ENCODE results near the gene PARM1. TPM values are rescaled to one million over a fixed set of nuclear protein-coding genes. Genes with fewer than 3 reads are reported as not detected.

Gene PARM1
- total and polyA plus RNA-seq, 2 donors (not counting 1 experiment from before 2014, with no cell fraction given), result 0.30 to 2.0 TPM

GRCh38 chr4:74930162-74930561 lies 2.8 kb upstream of the PARM1 start:
- Histone ChIP-seq H3K9me3 (ENCODE audit: control insufficient read depth, insufficient read depth, low read depth, low read length) (no peaks in the 10 kb centered on the region), H3K27ac (ENCODE audit: insufficient read depth, low read length) (no peak overlapping the region), H3K27me3 (ENCODE audit: control insufficient read depth, insufficient read depth, low read length) (peaks cover 9% of the 10 kb centered on the region), H3K36me3 (ENCODE audit: control insufficient read depth, insufficient read depth, low read length) (no peaks in the 10 kb centered on the region), H2AFZ (ENCODE audit: low read length) (no peak overlapping the region), H3K4me2 (ENCODE audit: extremely low read depth, insufficient read depth, low read length) (no peak overlapping the region), H3K4me1 (ENCODE audit: control insufficient read depth, extremely low read depth, insufficient read depth, low read length) (peaks cover 4% of the 10 kb centered on the region), H3K79me2 (ENCODE audit: control insufficient read depth, insufficient read depth, low read length) (no peaks in the 10 kb centered on the region), H3K4me3 (replicated peaks in 1 of 4; ENCODE audit: control extremely low read depth in 1 of 4, insufficient read depth in 1 of 4, low read depth in 3 of 4, low read length in 4 of 4) (no peak overlapping the region), H3K9ac (ENCODE audit: insufficient read depth, low read length) (no peak overlapping the region), H4K20me1 (ENCODE audit: control insufficient read depth, extremely low read depth, insufficient read depth, low read length) (no peaks in the 10 kb centered on the region)
- TF ChIP-seq, protein P1, sequence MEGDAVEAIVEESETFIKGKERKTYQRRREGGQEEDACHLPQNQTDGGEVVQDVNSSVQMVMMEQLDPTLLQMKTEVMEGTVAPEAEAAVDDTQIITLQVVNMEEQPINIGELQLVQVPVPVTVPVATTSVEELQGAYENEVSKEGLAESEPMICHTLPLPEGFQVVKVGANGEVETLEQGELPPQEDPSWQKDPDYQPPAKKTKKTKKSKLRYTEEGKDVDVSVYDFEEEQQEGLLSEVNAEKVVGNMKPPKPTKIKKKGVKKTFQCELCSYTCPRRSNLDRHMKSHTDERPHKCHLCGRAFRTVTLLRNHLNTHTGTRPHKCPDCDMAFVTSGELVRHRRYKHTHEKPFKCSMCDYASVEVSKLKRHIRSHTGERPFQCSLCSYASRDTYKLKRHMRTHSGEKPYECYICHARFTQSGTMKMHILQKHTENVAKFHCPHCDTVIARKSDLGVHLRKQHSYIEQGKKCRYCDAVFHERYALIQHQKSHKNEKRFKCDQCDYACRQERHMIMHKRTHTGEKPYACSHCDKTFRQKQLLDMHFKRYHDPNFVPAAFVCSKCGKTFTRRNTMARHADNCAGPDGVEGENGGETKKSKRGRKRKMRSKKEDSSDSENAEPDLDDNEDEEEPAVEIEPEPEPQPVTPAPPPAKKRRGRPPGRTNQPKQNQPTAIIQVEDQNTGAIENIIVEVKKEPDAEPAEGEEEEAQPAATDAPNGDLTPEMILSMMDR (conservative IDR thresholded peaks at IDR 0.05 in 1 of 2, IDR thresholded peaks at IDR 0.05 in 1 of 2; ENCODE audit: low read depth in 1 of 2, low read length in 2 of 2), result no peak
- no peak for TF ChIP-seq EZH2 (IDR thresholded peaks at IDR 0.05; ENCODE audit: low read length, missing control alignments)
- DNase-seq (ENCODE audit: low read depth in 2 of 2), result no peak

DNA sequence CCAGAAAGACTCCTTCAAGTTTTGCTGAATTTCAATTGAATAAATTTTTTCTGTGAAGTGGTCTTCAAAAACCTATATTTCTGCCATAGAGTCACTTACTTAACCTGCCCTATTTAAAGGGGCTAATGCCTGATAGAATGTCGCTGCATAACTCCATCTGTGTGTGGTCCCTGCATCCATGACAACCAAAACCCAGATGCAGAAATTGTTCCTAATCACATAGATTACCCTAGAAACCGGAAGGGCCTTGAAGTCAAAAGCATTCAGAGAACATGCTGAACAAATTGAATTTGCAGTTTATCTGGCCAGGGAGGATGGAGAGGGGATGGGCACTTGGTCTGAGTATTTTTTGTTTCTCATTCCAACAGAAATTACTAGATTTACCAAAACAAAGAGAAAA lies 1.5 kb upstream of the PARM1 start:
- H3K27me3 ChIP-seq (ENCODE audit: control insufficient read depth, insufficient read depth, low read length), result peaks cover 9% of the 10 kb centered on the region

GRCh38 chr4:74932010-74932409 lies 906 bp upstream of the PARM1 start:
- H3K4me1 ChIP-seq (ENCODE audit: control insufficient read depth, extremely low read depth, insufficient read depth, low read length), result peaks cover 4% of the 10 kb centered on the region
- H3K9ac ChIP-seq (ENCODE audit: insufficient read depth, low read length), result no peak overlapping the region
- H3K4me3 ChIP-seq (replicated peaks in 1 of 4; ENCODE audit: control extremely low read depth in 1 of 4, insufficient read depth in 1 of 4, low read depth in 3 of 4, low read length in 4 of 4), result no peak overlapping the region
- H3K79me2 ChIP-seq (ENCODE audit: control insufficient read depth, insufficient read depth, low read length), result no peaks in the 10 kb centered on the region
- DNase-seq (ENCODE audit: low read depth in 2 of 2), result no peak
- H4K20me1 ChIP-seq (ENCODE audit: control insufficient read depth, extremely low read depth, insufficient read depth, low read length), result no peaks in the 10 kb centered on the region
- no peak overlapping the region for H2AFZ ChIP-seq (ENCODE audit: low read length)
- no peaks in the 10 kb centered on the region for H3K36me3 ChIP-seq (ENCODE audit: control insufficient read depth, insufficient read depth, low read length)
- peak; percentile 11 for TF ChIP-seq EZH2 (IDR thresholded peaks at IDR 0.05; ENCODE audit: low read length, missing control alignments)
- TF ChIP-seq, protein P1 (conservative IDR thresholded peaks at IDR 0.05 in 1 of 2, IDR thresholded peaks at IDR 0.05 in 1 of 2; ENCODE audit: low read depth in 1 of 2, low read length in 2 of 2), result no peak
- no peaks in the 10 kb centered on the region for H3K9me3 ChIP-seq (ENCODE audit: control insufficient read depth, insufficient read depth, low read depth, low read length)
- no peak overlapping the region for H3K4me2 ChIP-seq (ENCODE audit: extremely low read depth, insufficient read depth, low read length)
- peaks cover 9% of the 10 kb centered on the region for H3K27me3 ChIP-seq (ENCODE audit: control insufficient read depth, insufficient read depth, low read length)
- no peak overlapping the region for H3K27ac ChIP-seq (ENCODE audit: insufficient read depth, low read length)

More for the DNA sequence above, 1.5 kb upstream of the PARM1 start:
- no peak overlapping the region for H2AFZ ChIP-seq (ENCODE audit: low read length)
- no peak overlapping the region for H3K9ac ChIP-seq (ENCODE audit: insufficient read depth, low read length)
- H3K27ac ChIP-seq (ENCODE audit: insufficient read depth, low read length), result no peak overlapping the region
- no peaks in the 10 kb centered on the region for H4K20me1 ChIP-seq (ENCODE audit: control insufficient read depth, extremely low read depth, insufficient read depth, low read length)
- no peak for TF ChIP-seq EZH2 (IDR thresholded peaks at IDR 0.05; ENCODE audit: low read length, missing control alignments)
- TF ChIP-seq, protein P1 (conservative IDR thresholded peaks at IDR 0.05 in 1 of 2, IDR thresholded peaks at IDR 0.05 in 1 of 2; ENCODE audit: low read depth in 1 of 2, low read length in 2 of 2), result no peak
- H3K9me3 ChIP-seq (ENCODE audit: control insufficient read depth, insufficient read depth, low read depth, low read length), result no peaks in the 10 kb centered on the region
- no peaks in the 10 kb centered on the region for H3K36me3 ChIP-seq (ENCODE audit: control insufficient read depth, insufficient read depth, low read length)
- no peak for DNase-seq (ENCODE audit: low read depth in 2 of 2)
- no peak overlapping the region for H3K4me3 ChIP-seq (replicated peaks in 1 of 4; ENCODE audit: control extremely low read depth in 1 of 4, insufficient read depth in 1 of 4, low read depth in 3 of 4, low read length in 4 of 4)
- H3K79me2 ChIP-seq (ENCODE audit: control insufficient read depth, insufficient read depth, low read length), result no peaks in the 10 kb centered on the region
- no peak overlapping the region for H3K4me2 ChIP-seq (ENCODE audit: extremely low read depth, insufficient read depth, low read length)
- peaks cover 4% of the 10 kb centered on the region for H3K4me1 ChIP-seq (ENCODE audit: control insufficient read depth, extremely low read depth, insufficient read depth, low read length)
